ENCODE data around the gene FSTL4.

FSTL4 gene

GRCh38 chr5:133362438-133362837, 249.9 kb downstream of the FSTL4 start:
- TF ChIP-seq CTCF (IDR thresholded peaks at IDR 0.05): no peak

- no peak for TF ChIP-seq CTCF (IDR thresholded peaks at IDR 0.05)
Observed at GRCh38 chr5:133361922-133362321, 250.4 kb downstream of the FSTL4 start.

- TF ChIP-seq CTCF (IDR thresholded peaks at IDR 0.05): no peak
Observed at GRCh38 chr5:133360693-133361472, 251.5 kb downstream of the FSTL4 start.

GRCh38 chr5:133359861-133360260, 252.5 kb downstream of the FSTL4 start:
- no peak for TF ChIP-seq CTCF (IDR thresholded peaks at IDR 0.05)

- TF ChIP-seq CTCF (IDR thresholded peaks at IDR 0.05): no peak
Observed at GRCh38 chr5:133358271-133358670, 254.1 kb downstream of the FSTL4 start.

GRCh38 chr5:133357758-133358157, 254.6 kb downstream of the FSTL4 start:
- TF ChIP-seq CTCF (IDR thresholded peaks at IDR 0.05): no peak

GRCh38 chr5:133356984-133357421, 255.3 kb downstream of the FSTL4 start:
- TF ChIP-seq CTCF (IDR thresholded peaks at IDR 0.05): no peak

All from LNCAP (cell line).